Neuronal stem cell (in vitro differentiated cells): ENCODE measurements around the gene MCC.
A peak's percentile ranks its signal among the peaks of the same experiment; 100 is the strongest.

Experiments used
- DNase-seq: peaks from one replicate; pipeline ENCODE4 v3.0.0-alpha.2; 2013; ENCODE audit warnings: low spot score
- H2AFZ ChIP-seq: one replicate; pipeline ENCODE4 v1.6.1; 2013; ENCODE audit warnings: mild to moderate bottlenecking, low read length, inconsistent platforms
- H2AK5ac ChIP-seq: 2 replicates; pipeline ENCODE4 v1.6.1; 2013; ENCODE audit warnings: low read depth, mild to moderate bottlenecking, inconsistent platforms, low read length, moderate library complexity, mixed read lengths
- H2BK120ac ChIP-seq: 2 replicates; pipeline ENCODE4 v1.6.1; 2013; ENCODE audit warnings: low read depth, mild to moderate bottlenecking, inconsistent platforms, low read length, moderate library complexity, mixed read lengths
- H2BK12ac ChIP-seq: one replicate; pipeline ENCODE4 v1.6.1; 2013; ENCODE audit warnings: low read length, inconsistent platforms
- H2BK15ac ChIP-seq: 2 replicates; pipeline ENCODE4 v1.6.1; 2013; ENCODE audit warnings: mild to moderate bottlenecking, low read length, inconsistent platforms, mixed read lengths
- H2BK5ac ChIP-seq: one replicate; pipeline ENCODE4 v1.6.1; 2013; ENCODE audit warnings: inconsistent platforms, mild to moderate bottlenecking, low read length, moderate library complexity
- H3K14ac ChIP-seq: one replicate; pipeline ENCODE4 v1.6.1; 2013; ENCODE audit warnings: low read length, inconsistent platforms
- H3K18ac ChIP-seq: 2 replicates; pipeline ENCODE4 v1.6.1; 2013; ENCODE audit warnings: low read length, inconsistent platforms
- H3K23ac ChIP-seq: 2 replicates; pipeline ENCODE4 v1.6.1; 2013; ENCODE audit warnings: low read depth, mild to moderate bottlenecking, mixed read lengths, low read length, inconsistent platforms; ENCODE audit not compliant: poor library complexity
- H3K27ac ChIP-seq: replicated peaks from 3 replicates; pipeline ENCODE4 v1.5.1; 2013; ENCODE audit warnings: low read length, inconsistent platforms
- H3K27me3 ChIP-seq, 3 experiments: 2 replicates each; pipeline ENCODE4 v1.6.1; 2013; ENCODE audit warnings: low read length in 3 of 3, mild to moderate bottlenecking in 2 of 3, inconsistent platforms in 1 of 3, low read depth in 1 of 3, mixed read lengths in 1 of 3, moderate library complexity in 1 of 3; ENCODE audit not compliant: control insufficient read depth in 3 of 3, insufficient read depth in 3 of 3
- H3K36me3 ChIP-seq, 2 donors: replicated peaks in 1 of 2; 2 replicates each; pipeline ENCODE4 v1.6.1; 2013; ENCODE audit warnings: low read length in 2 of 2; ENCODE audit not compliant: control insufficient read depth in 2 of 2, insufficient read depth in 2 of 2
- H3K4ac ChIP-seq: 2 replicates; pipeline ENCODE4 v1.6.1; 2013; ENCODE audit warnings: inconsistent platforms, mild to moderate bottlenecking, low read length, moderate library complexity
- H3K4me1 ChIP-seq, 2 donors: 1 replicate in 1 of 2; 2 replicates in 1 of 2; pipeline ENCODE4 v1.6.1; 2013; ENCODE audit warnings: low read length in 2 of 2, low read depth in 1 of 2; ENCODE audit not compliant: control insufficient read depth in 2 of 2, insufficient read depth in 1 of 2
- H3K4me2 ChIP-seq: one replicate; pipeline ENCODE4 v1.6.1; 2013; ENCODE audit warnings: mild to moderate bottlenecking, low read length, inconsistent platforms; ENCODE audit not compliant: insufficient read depth, poor library complexity, severe bottlenecking
- H3K4me3 ChIP-seq, 2 donors: 2 replicates each; pipeline ENCODE4 v1.5.1; 2013; ENCODE audit warnings: low read length in 2 of 2, mild to moderate bottlenecking in 2 of 2, inconsistent platforms in 1 of 2, moderate library complexity in 1 of 2
- H3K79me1 ChIP-seq: one replicate; pipeline ENCODE4 v1.6.1; 2013; ENCODE audit warnings: low read depth, mild to moderate bottlenecking, inconsistent platforms, low read length, moderate library complexity
- H3K9ac ChIP-seq: one replicate; pipeline ENCODE4 v1.6.1; 2013; ENCODE audit warnings: mild to moderate bottlenecking, low read depth, low read length, inconsistent platforms; ENCODE audit not compliant: poor library complexity
- H3K9me3 ChIP-seq, 2 donors: replicated peaks in 1 of 2; 2 replicates each; pipeline versions ENCODE3 to v1.6.1; 2013; ENCODE audit warnings: low read length in 2 of 2, mild to moderate bottlenecking in 2 of 2, inconsistent platforms in 1 of 2, low read depth in 1 of 2, mixed read lengths in 1 of 2, moderate library complexity in 1 of 2; ENCODE audit not compliant: control insufficient read depth in 2 of 2, insufficient read depth in 1 of 2
- H4K8ac ChIP-seq: one replicate; pipeline ENCODE4 v1.6.1; 2013; ENCODE audit warnings: low read depth, mild to moderate bottlenecking, inconsistent platforms, low read length, moderate library complexity
- H4K91ac ChIP-seq: one replicate; pipeline ENCODE4 v1.6.1; 2013; ENCODE audit warnings: low read length, low read depth, mild to moderate bottlenecking, inconsistent platforms; ENCODE audit not compliant: poor library complexity
- whole genome bisulfite sequencing, 2 donors: extraction: QIAGEN DNeasy Blood & Tissue Kit; methylation state at CpG; one replicate each; pipeline ENCODE4 v1.1.7; 2013; ENCODE audit warnings: missing lambda C conversion rate in 2 of 2, mixed read lengths in 1 of 2; ENCODE audit not compliant: insufficient read length in 2 of 2, insufficient replicate concordance in 1 of 2; ENCODE audit errors: extremely low coverage in 2 of 2; 5-methylcytosine and 5-hydroxymethylcytosine counted together

The MCC gene

GRCh38 chr5:113329981-113330380, 158.3 kb downstream of the MCC start:
- no peak overlapping the region for H2AK5ac ChIP-seq
- H3K36me3 ChIP-seq = no peaks in the 10 kb centered on the region
- H3K4me3 ChIP-seq = no peak overlapping the region
- DNase-seq = no peak
- H3K9me3 ChIP-seq = no peaks in the 10 kb centered on the region
- WGBS, 2 donors = no CpG with 5 or more reads among the region's 2 CpGs
- H3K18ac ChIP-seq = no peak overlapping the region
- H2BK12ac ChIP-seq = no peak overlapping the region
- H3K14ac ChIP-seq = no peak overlapping the region
- no peak overlapping the region for H2BK15ac ChIP-seq
- H3K4me1 ChIP-seq = peaks cover 0 to 4% of the 10 kb centered on the region in 2 donors
- H3K4me2 ChIP-seq = no peak overlapping the region
- H3K27me3 ChIP-seq = no peaks in the 10 kb centered on the region
- no peak overlapping the region for H3K9ac ChIP-seq
- H3K23ac ChIP-seq = no peak overlapping the region
- peak overlapping the region; percentile 4 for H2AFZ ChIP-seq
- H2BK5ac ChIP-seq = no peak overlapping the region
- H3K79me1 ChIP-seq = no peaks in the 10 kb centered on the region
- H3K27ac ChIP-seq = no peak overlapping the region
- H4K8ac ChIP-seq = no peak overlapping the region
- no peak overlapping the region for H2BK120ac ChIP-seq
- no peak overlapping the region for H4K91ac ChIP-seq
- H3K4ac ChIP-seq = no peak overlapping the region

- Histone ChIP-seq H3K27me3 (no peaks in the 10 kb centered on the region), H3K23ac (no peak overlapping the region), H3K4me2 (no peak overlapping the region), H2AFZ (no peak overlapping the region), H2BK12ac (no peak overlapping the region), H3K79me1 (no peaks in the 10 kb centered on the region), H2BK15ac (no peak overlapping the region), H4K8ac (no peak overlapping the region), H3K36me3 (no peaks in the 10 kb centered on the region), H4K91ac (no peak overlapping the region), H2BK120ac (no peak overlapping the region), H3K9me3 (no peaks in the 10 kb centered on the region), H2AK5ac (no peak overlapping the region), H3K4me1 (peaks cover 0 to 1% of the 10 kb centered on the region in 2 donors), H3K4ac (no peak overlapping the region), H2BK5ac (no peak overlapping the region), H3K9ac (no peak overlapping the region), H3K14ac (no peak overlapping the region), H3K4me3 (no peak overlapping the region), H3K18ac (no peak overlapping the region), H3K27ac (no peak overlapping the region)
- WGBS, 2 donors = no CpG with 5 or more reads among the region's 4 CpGs
- DNase-seq = no peak
Observed at GRCh38 chr5:113325054-113325453, 163.2 kb downstream of the MCC start.

- WGBS, 2 donors = no CpG with 5 or more reads among the region's 2 CpGs
Observed at GRCh38 chr5:113321276-113321675, 167.0 kb downstream of the MCC start.

DNA sequence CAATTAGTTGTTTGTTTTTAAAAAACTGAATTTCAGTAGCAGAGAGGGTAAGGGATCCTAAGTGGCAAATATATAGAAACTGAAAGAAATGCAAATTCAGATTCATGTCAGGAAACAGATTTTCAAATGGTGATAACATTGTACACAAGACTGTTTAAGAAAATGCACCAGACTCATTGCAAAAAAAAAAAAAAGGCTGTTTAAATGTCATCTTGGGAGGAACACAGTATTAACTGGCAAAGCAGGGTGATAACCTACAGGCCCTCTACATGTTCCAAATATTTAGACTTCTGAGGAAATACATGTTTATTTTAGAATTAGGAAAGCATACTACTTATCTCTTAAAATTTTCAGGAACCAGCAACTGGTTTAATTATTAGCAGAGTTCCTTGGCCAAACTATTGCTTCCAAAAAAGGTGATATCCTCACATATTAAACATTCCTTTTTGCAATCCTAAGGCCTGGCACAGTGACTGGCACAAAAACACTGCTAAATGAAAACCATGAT, 167.9 kb downstream of the MCC start:
- H2BK15ac ChIP-seq = no peak overlapping the region
- no peak overlapping the region for H2BK5ac ChIP-seq
- H3K4ac ChIP-seq = no peak overlapping the region
- no peak overlapping the region for H2BK12ac ChIP-seq
- no peak overlapping the region for H3K4me3 ChIP-seq
- no peak overlapping the region for H4K8ac ChIP-seq
- H3K4me1 ChIP-seq = no peaks in the 10 kb centered on the region
- H3K18ac ChIP-seq = no peak overlapping the region
- no peak overlapping the region for H2BK120ac ChIP-seq
- no peaks in the 10 kb centered on the region for H3K36me3 ChIP-seq
- H4K91ac ChIP-seq = no peak overlapping the region
- H3K14ac ChIP-seq = no peak overlapping the region
- no peak for DNase-seq
- H2AK5ac ChIP-seq = no peak overlapping the region
- no peak overlapping the region for H3K9ac ChIP-seq
- H3K27ac ChIP-seq = no peak overlapping the region
- H3K23ac ChIP-seq = no peak overlapping the region
- H2AFZ ChIP-seq = no peak overlapping the region
- H3K9me3 ChIP-seq = no peaks in the 10 kb centered on the region
- no peak overlapping the region for H3K4me2 ChIP-seq
- no peaks in the 10 kb centered on the region for H3K79me1 ChIP-seq
- no peaks in the 10 kb centered on the region for H3K27me3 ChIP-seq

More at GRCh38 chr5:113321276-113321675, 167.0 kb downstream of the MCC start:
- H3K9me3 ChIP-seq = no peaks in the 10 kb centered on the region
- no peak for DNase-seq
- H3K4ac ChIP-seq = no peak overlapping the region
- no peak overlapping the region for H4K91ac ChIP-seq
- no peak overlapping the region for H3K23ac ChIP-seq
- H3K4me3 ChIP-seq = no peak overlapping the region
- H3K14ac ChIP-seq = no peak overlapping the region
- H2AFZ ChIP-seq = no peak overlapping the region
- no peak overlapping the region for H2BK12ac ChIP-seq
- no peak overlapping the region for H2BK120ac ChIP-seq
- no peak overlapping the region for H4K8ac ChIP-seq
- no peak overlapping the region for H2AK5ac ChIP-seq
- no peak overlapping the region for H2BK5ac ChIP-seq
- H3K4me2 ChIP-seq = no peak overlapping the region
- H2BK15ac ChIP-seq = no peak overlapping the region
- no peak overlapping the region for H3K18ac ChIP-seq
- H3K27ac ChIP-seq = no peak overlapping the region
- no peaks in the 10 kb centered on the region for H3K79me1 ChIP-seq
- no peaks in the 10 kb centered on the region for H3K27me3 ChIP-seq
- no peak overlapping the region for H3K9ac ChIP-seq
- no peaks in the 10 kb centered on the region for H3K4me1 ChIP-seq
- no peaks in the 10 kb centered on the region for H3K36me3 ChIP-seq
